ENCODE data around the gene CFAP20.
A peak's percentile ranks its signal among the peaks of the same experiment; 100 is the strongest.

GRCh38 chr16:58070585-58070984 lies 58.6 kb downstream of the CFAP20 start:
- TF ChIP-seq REST (IDR thresholded peaks at IDR 0.05; ENCODE audit: low read depth) = no peak
- TF ChIP-seq CEBPB (IDR thresholded peaks at IDR 0.05) = no peak
- TF ChIP-seq EP300 (IDR thresholded peaks at IDR 0.05; ENCODE audit: borderline replicate concordance) = no peak
- TF ChIP-seq USF1 (IDR thresholded peaks at IDR 0.05) = peak; percentile 54
- TF ChIP-seq FOXM1 (IDR thresholded peaks at IDR 0.05; ENCODE audit: borderline replicate concordance, low read depth) = no peak
- TF ChIP-seq TAF1 (IDR thresholded peaks at IDR 0.05; ENCODE audit: low read depth) = no peak
- TF ChIP-seq YY1 (IDR thresholded peaks at IDR 0.05; ENCODE audit: low read depth) = no peak
- no peak for TF ChIP-seq MAX (IDR thresholded peaks at IDR 0.05)
- no peak for TF ChIP-seq NFIC (IDR thresholded peaks at IDR 0.05)
- no peak for TF ChIP-seq RAD21 (IDR thresholded peaks at IDR 0.05; ENCODE audit: low read depth)
- no peak for TF ChIP-seq EGR1 (IDR thresholded peaks at IDR 0.05)
- no peak for TF ChIP-seq CREB1 (IDR thresholded peaks at IDR 0.05; ENCODE audit: low read depth)
- TF ChIP-seq ZBTB7A (IDR thresholded peaks at IDR 0.05; ENCODE audit: low read depth) = no peak

Measured in Ishikawa (cell line).